ENCODE results near the gene BCL2L1.

GRCh38 chr20:31723069-31723318 is 326 bp upstream of the BCL2L1 start:
- TF ChIP-seq POLR2AphosphoS5 (IDR thresholded peaks at IDR 0.05; ENCODE audit: low read depth, low read length) (no peak; the same call in 1 of the 2 replicates), POLR2A (IDR thresholded peaks at IDR 0.05; ENCODE audit: low read depth, low read length) (peak; percentile 10; the same call in 1 of the 2 replicates)

Data from GM12892 (cell line).